Transverse colon (tissue), 3 donors: ENCODE measurements around the gene RPS3.

Experiments
- CTCF ChIP-seq, 5 experiments: fragments of 200-600 bp in 3 of 5; fragments of 450-650 bp in 2 of 5; sonication (generic) in 3 of 5; IDR thresholded peaks; 1 replicate in 2 of 5; 2 replicates in 3 of 5; pipeline ENCODE4 v1.5.1; 2016 to 2017; ENCODE audit warnings: antibody characterized with exemption in 5 of 5, inconsistent platforms in 3 of 5, mild to moderate bottlenecking in 2 of 5, moderate library complexity in 1 of 5
- EP300 ChIP-seq: sonication (generic); formaldehyde crosslinking; IDR thresholded peaks from one replicate; pipeline ENCODE4 v1.6.1; 2017; ENCODE audit warnings: antibody characterized with exemption, low read depth

GRCh38 chr11:75421035-75421602 is 21.8 kb downstream of the RPS3 start:
- TF ChIP-seq EP300 = no peak
- TF ChIP-seq CTCF (IDR thresholded peaks at IDR 0.05) = no peak
